Left ventricle myocardium inferior (tissue), 1 donor: ENCODE measurements around the gene MYBBP1A. TPM values are rescaled to one million over a fixed set of nuclear protein-coding genes. Genes with fewer than 3 reads are reported as not detected.

Experiments
- DNase-seq: peaks from one replicate; pipeline ENCODE4 v3.0.0-alpha.2; 2020
- H3K27ac ChIP-seq: fragments of 200-600 bp; replicated peaks from 2 replicates; pipeline ENCODE4 v1.8.0; 2021
- H3K27me3 ChIP-seq: fragments of 200-600 bp; 2 replicates; pipeline ENCODE4 v1.8.0; 2021; ENCODE audit warnings: low read depth
- H3K36me3 ChIP-seq: fragments of 200-600 bp; 2 replicates; pipeline ENCODE4 v1.8.0; 2021
- H3K4me1 ChIP-seq: fragments of 200-600 bp; 2 replicates; pipeline ENCODE4 v1.8.0; 2021
- H3K4me3 ChIP-seq: fragments of 200-600 bp; 2 replicates; pipeline ENCODE4 v1.8.0; 2021; ENCODE audit warnings: mild to moderate bottlenecking, moderate library complexity
- H3K9me3 ChIP-seq: fragments of 200-600 bp; replicated peaks from 2 replicates; pipeline ENCODE4 v1.8.0; 2021
- CTCF ChIP-seq: fragments of 200-600 bp; IDR thresholded peaks from 2 replicates; pipeline ENCODE4 v1.8.0; 2021; ENCODE audit warnings: antibody characterized with exemption, mild to moderate bottlenecking, borderline replicate concordance
- intact Hi-C: fragments of 100-400 bp; cut with micrococcal nuclease; formaldehyde crosslinking; loops from one replicate; pipeline ENCODE4 v1.11.0; 2022
- total RNA-seq: library from RNA; stranded (reverse); fragmentation: NEBNext Ultra II Directional; extraction: Animal tissue kit (Norgen Biotek cat#: 25700); gene quantifications from one replicate; pipeline ENCODE4 v1.2.1, GENCODE V29; 2021
- donor health status: DM: no; HTN: yes; CAD: no; lungs with severe emphysema.

MYBBP1A gene
- total RNA-seq, 1 donor from 2014 or later = 21.3 TPM

- H3K27ac ChIP-seq = peak overlapping the region; percentile 50
- intact Hi-C loops = no loop called here
- H3K9me3 ChIP-seq = no peaks in the 10 kb centered on the region
- peaks cover 80% of the 10 kb centered on the region for H3K4me1 ChIP-seq
- no peak for TF ChIP-seq CTCF
- no peaks in the 10 kb centered on the region for H3K36me3 ChIP-seq
- H3K27me3 ChIP-seq = peaks cover 21% of the 10 kb centered on the region
- no peak for DNase-seq
- H3K4me3 ChIP-seq = peak overlapping the region; percentile 70
Observed at GRCh38 chr17:4501295-4501949, 53.8 kb downstream of the MYBBP1A start.

- Histone ChIP-seq H3K4me3 (peak overlapping the region; percentile 70), H3K4me1 (peaks cover 67% of the 10 kb centered on the region), H3K9me3 (no peaks in the 10 kb centered on the region), H3K36me3 (no peaks in the 10 kb centered on the region), H3K27ac (peak overlapping the region; percentile 85), H3K27me3 (peaks cover 21% of the 10 kb centered on the region)
- peak; percentile 6 for TF ChIP-seq CTCF
- no peak for DNase-seq
- intact Hi-C loops = no loop called here
Observed at GRCh38 chr17:4500191-4500571, 55.0 kb downstream of the MYBBP1A start.

- Histone ChIP-seq H3K27ac (peak overlapping the region; percentile 85), H3K4me3 (peak overlapping the region; percentile 70), H3K4me1 (peaks cover 62% of the 10 kb centered on the region), H3K36me3 (no peaks in the 10 kb centered on the region), H3K27me3 (peaks cover 21% of the 10 kb centered on the region), H3K9me3 (no peaks in the 10 kb centered on the region)
- DNase-seq = no peak
- TF ChIP-seq CTCF = no peak
- intact Hi-C loops = no loop called here
Observed at GRCh38 chr17:4499431-4500190, 55.6 kb downstream of the MYBBP1A start.

- peak within 1 kb of the TSS; percentile 70 for H3K4me3 ChIP-seq
- no peak for TF ChIP-seq CTCF
- intact Hi-C loops = no loop called here
- no peaks in the 10 kb centered on the region for H3K36me3 ChIP-seq
- H3K27ac ChIP-seq = peak within 1 kb of the TSS; percentile 85
- peaks cover 21% of the 10 kb centered on the region for H3K27me3 ChIP-seq
- DNase-seq = peak; percentile 75
- peaks cover 53% of the 10 kb centered on the region for H3K4me1 ChIP-seq
- H3K9me3 ChIP-seq = no peaks in the 10 kb centered on the region
Observed at GRCh38 chr17:4498461-4499397, 56.5 kb downstream of the MYBBP1A start, which contains the start of gene SPNS2. SPNS2 (plus strand) TSS chr17:4498881; CDS start chr17:4499048, 167 bp downstream.
